BE2C (cell line): Measurements from ENCODE around the gene RAB11FIP4.

Source experiments
- DNase-seq: peaks from one replicate; pipeline ENCODE4 v3.0.0-alpha.2; 2020
- H3K27me3 ChIP-seq: fragments of 250-450 bp; sonication (Bioruptor Pico); 2 replicates; pipeline ENCODE4 v1.5.1; 2020; ENCODE audit warnings: mild to moderate bottlenecking
- H3K36me3 ChIP-seq: fragments of 250-450 bp; sonication (Bioruptor Pico); 2 replicates; pipeline ENCODE4 v1.5.1; 2020; ENCODE audit warnings: mild to moderate bottlenecking
- H3K4me1 ChIP-seq: fragments of 250-450 bp; sonication (Bioruptor Pico); 2 replicates; pipeline ENCODE4 v1.5.1; 2020
- H3K4me3 ChIP-seq: 2 replicates; pipeline ENCODE4 v1.5.1; 2011; ENCODE audit warnings: low read depth, low read length
- H3K9me3 ChIP-seq: fragments of 250-450 bp; sonication (Bioruptor Pico); 2 replicates; pipeline ENCODE4 v1.5.1; 2020
- TF ChIP-seq, protein P1 (sequence below): IDR thresholded peaks from 2 replicates; pipeline ENCODE4 v1.5.1; 2012; ENCODE audit warnings: mild to moderate bottlenecking, low read depth, low read length

RAB11FIP4 gene

DNA sequence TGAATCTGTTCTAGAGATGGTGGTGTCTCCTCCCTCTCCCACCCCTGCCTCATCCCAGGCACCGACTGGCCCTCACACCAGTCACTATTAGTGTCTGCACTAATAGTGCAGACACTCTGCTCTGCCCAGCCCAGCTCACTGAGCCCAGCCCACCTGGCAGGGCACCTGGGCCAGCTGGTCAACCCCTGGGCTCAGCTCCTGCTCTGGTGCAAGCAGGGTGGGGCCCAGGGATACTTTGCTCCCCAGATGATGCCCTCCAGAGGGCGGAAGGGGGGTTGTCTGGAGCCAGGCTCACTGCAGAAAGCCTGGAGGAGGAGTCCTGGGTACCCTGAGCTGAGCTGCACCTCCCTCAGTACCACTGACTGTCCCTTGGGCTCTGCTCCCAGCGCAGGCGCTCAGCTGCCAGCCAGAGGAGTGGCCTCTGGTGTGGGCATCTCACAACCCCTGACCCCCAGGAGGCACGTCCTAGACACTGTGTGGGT, 14.5 kb downstream of the RAB11FIP4 start:
- Histone ChIP-seq H3K36me3 (no peaks in the 10 kb centered on the region), H3K27me3 (no peaks in the 10 kb centered on the region), H3K4me3 (no peak overlapping the region), H3K9me3 (no peaks in the 10 kb centered on the region), H3K4me1 (no peaks in the 10 kb centered on the region)
- no peak for DNase-seq
- TF ChIP-seq, protein P1, sequence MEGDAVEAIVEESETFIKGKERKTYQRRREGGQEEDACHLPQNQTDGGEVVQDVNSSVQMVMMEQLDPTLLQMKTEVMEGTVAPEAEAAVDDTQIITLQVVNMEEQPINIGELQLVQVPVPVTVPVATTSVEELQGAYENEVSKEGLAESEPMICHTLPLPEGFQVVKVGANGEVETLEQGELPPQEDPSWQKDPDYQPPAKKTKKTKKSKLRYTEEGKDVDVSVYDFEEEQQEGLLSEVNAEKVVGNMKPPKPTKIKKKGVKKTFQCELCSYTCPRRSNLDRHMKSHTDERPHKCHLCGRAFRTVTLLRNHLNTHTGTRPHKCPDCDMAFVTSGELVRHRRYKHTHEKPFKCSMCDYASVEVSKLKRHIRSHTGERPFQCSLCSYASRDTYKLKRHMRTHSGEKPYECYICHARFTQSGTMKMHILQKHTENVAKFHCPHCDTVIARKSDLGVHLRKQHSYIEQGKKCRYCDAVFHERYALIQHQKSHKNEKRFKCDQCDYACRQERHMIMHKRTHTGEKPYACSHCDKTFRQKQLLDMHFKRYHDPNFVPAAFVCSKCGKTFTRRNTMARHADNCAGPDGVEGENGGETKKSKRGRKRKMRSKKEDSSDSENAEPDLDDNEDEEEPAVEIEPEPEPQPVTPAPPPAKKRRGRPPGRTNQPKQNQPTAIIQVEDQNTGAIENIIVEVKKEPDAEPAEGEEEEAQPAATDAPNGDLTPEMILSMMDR, result no peak; the same call in 1 of the 2 replicates

DNA sequence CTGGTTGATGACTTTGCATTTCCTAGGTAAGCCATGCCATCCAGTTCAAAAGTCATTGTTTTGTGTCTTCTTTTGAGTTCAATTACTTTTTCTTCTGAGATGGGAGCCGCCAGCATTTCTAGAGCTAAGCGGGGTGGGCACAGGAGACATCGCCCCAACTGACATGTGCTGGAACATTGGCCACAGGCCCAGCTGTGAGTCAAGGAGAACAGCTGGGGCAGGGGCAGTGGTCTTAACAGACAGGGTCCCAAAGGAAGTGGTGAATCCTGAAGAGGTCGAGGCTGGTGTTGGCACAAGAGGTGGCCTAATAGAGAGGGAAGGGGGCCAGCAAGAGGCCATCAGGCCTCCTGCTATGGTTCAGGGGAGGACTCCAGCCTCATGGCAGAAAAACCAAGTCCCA, 17.1 kb downstream of the RAB11FIP4 start:
- TF ChIP-seq, protein P1, result no peak
- DNase-seq, result no peak
- H3K4me1 ChIP-seq, result no peaks in the 10 kb centered on the region

DNA sequence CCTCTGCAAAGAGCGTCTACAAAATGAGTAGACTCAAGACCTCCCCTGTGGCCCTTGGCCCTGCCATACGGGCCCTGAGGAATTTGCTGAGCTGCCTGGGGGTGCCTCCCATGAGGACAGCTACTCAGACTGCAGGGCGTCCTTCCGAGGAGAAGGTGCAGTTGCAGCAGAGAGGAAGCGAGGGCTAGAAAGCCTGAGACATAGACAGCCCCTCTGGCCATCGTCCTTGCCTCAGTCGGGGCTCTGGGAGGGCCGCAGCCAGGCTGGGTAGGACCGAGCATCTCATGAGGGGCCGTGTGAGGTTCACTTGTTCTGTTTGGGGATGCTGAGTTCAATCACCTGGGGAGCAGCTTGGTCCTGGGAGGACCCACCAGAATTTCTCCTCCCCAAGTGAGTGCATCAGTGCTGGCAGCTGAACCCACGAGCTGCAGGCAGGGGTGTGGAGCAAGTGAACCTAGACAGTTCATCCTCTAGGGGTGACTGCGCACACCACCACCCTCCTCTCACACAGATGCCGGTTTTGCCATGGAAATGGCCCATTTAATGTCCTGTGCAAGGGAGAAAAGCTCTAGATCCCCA, 20.3 kb downstream of the RAB11FIP4 start:
- Histone ChIP-seq H3K9me3 (no peaks in the 10 kb centered on the region), H3K4me3 (no peak overlapping the region), H3K4me1 (no peaks in the 10 kb centered on the region), H3K27me3 (no peaks in the 10 kb centered on the region), H3K36me3 (no peaks in the 10 kb centered on the region)
- TF ChIP-seq, protein P1, result no peak
- DNase-seq, result no peak

More for the DNA sequence above, 17.1 kb downstream of the RAB11FIP4 start:
- no peaks in the 10 kb centered on the region for H3K9me3 ChIP-seq
- no peaks in the 10 kb centered on the region for H3K27me3 ChIP-seq
- no peaks in the 10 kb centered on the region for H3K36me3 ChIP-seq
- no peak overlapping the region for H3K4me3 ChIP-seq

DNA sequence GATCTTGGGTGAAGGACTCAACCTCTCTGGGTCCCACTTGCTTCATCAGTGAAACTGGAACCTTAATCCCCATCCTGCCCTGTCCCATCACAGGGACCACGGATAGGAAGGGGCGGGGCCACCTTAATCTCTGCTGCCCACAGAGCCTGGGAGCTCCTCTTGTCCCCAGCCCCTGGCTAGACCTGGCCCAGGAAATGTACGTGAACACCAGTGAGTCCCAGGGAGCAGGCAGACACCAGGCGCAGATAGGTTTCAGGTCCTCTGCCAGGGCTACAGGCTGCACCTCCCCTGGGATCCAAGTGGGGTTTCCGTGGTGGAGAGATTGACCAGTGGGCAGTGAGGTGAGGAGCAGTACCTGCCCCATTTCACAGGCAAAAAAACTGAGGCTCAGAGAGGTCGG, 21.0 kb downstream of the RAB11FIP4 start:
- no peak for DNase-seq
- TF ChIP-seq, protein P1, result no peak
- H3K9me3 ChIP-seq, result no peaks in the 10 kb centered on the region
- H3K4me3 ChIP-seq, result no peak overlapping the region
- H3K4me1 ChIP-seq, result no peaks in the 10 kb centered on the region
- H3K36me3 ChIP-seq, result no peaks in the 10 kb centered on the region
- H3K27me3 ChIP-seq, result no peaks in the 10 kb centered on the region

DNA sequence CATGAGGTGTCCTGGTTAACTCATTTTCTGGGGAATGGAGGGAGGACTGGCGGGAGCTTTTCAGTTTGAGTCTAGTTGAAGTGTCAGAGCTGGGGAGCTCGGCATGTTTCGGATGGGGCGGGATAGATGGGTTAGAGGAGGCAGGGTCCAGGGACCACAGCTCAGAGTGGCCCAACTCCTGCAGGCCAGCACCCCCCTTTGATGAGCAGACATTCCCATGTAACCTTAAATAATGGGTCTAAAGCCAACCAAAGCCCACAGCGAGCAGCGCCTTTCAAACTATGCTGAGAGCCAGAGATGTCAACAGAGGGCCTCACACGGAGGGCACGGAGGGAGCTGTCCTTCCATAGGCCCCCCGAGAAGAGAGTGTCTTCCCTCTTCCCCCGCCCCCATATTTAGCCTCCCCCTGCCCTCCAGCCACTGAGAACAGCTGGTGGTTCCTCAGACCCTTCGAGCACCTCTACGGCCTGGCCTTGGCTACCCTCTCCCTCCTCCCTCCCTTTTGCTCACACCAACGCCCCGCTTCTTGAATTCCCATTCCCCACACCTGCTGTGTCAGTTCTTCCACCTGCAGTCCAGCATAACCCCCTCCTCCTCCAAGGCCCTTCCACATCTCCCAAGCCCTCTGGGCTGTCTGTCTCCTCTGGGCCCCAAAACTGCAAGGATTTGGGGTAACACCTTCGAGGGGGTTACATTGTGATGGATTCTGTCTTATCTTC, 21.8 kb downstream of the RAB11FIP4 start:
- TF ChIP-seq, protein P1, result no peak
- H3K36me3 ChIP-seq, result no peaks in the 10 kb centered on the region
- H3K27me3 ChIP-seq, result no peaks in the 10 kb centered on the region
- H3K4me3 ChIP-seq, result no peak overlapping the region
- no peaks in the 10 kb centered on the region for H3K9me3 ChIP-seq
- DNase-seq, result no peak
- H3K4me1 ChIP-seq, result no peaks in the 10 kb centered on the region
